ENCODE data around the gene OR4F6. TPM values are rescaled to one million over a fixed set of nuclear protein-coding genes. Genes with fewer than 3 reads are reported as not detected.

The OR4F6 gene
- polyA plus RNA-seq, 1 of the 3 experiments (the other 2 are of a cell fraction) = not detected

DNA sequence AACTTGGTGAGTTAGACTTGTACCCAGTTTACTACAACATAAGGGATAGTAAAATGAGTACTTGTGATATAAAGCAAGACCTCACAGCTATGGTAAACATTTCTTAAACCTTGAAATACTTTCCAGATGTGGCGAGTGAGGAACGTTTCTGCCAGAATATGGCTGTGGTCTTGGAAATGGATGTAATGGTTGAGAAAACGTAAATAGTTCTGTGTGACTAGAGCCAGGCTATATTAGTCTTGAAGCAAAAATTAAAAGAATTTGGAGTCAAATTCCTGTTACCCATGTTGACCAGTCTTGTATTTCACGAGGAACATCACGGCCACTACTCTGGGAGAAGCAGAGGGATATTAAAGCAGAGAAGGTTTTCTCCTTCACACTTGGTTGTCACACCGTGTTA is 23.9 kb downstream of the OR4F6 start:
- 6% methylated on average over 6 of the region's 6 CpGs for WGBS (ENCODE audit: low lambda C conversion rate)
- POLR2A ChIA-PET = no interaction called here
- H3K4me2 ChIP-seq = no peak overlapping the region
- no peak overlapping the region for H3K27ac ChIP-seq (ENCODE audit: low read depth in 2 of 2, low read length in 1 of 2)
- no peaks in the 10 kb centered on the region for H3K79me2 ChIP-seq (ENCODE audit: insufficient read depth)
- H3K36me3 ChIP-seq (replicated peaks in 1 of 2; ENCODE audit: control insufficient read depth in 1 of 2, insufficient read depth in 2 of 2, low read length in 1 of 2) = no peaks in the 10 kb centered on the region
- no peaks in the 10 kb centered on the region for H3K9me3 ChIP-seq
- H2AFZ ChIP-seq (ENCODE audit: low read depth) = no peak overlapping the region
- TF ChIP-seq CHD2 (IDR thresholded peaks at IDR 0.05; ENCODE audit: low read length, partially characterized antibody) (no peak), ELF1 (IDR thresholded peaks at IDR 0.05) (no peak), SMC3 (IDR thresholded peaks at IDR 0.05; ENCODE audit: low read depth, low read length) (no peak), RXRA (IDR thresholded peaks at IDR 0.05; ENCODE audit: borderline replicate concordance, low read depth) (no peak)
- no peaks in the 10 kb centered on the region for H3K27me3 ChIP-seq (ENCODE audit: insufficient read depth)
- no peaks in the 10 kb centered on the region for H4K20me1 ChIP-seq (ENCODE audit: insufficient read depth)
- no peaks in the 10 kb centered on the region for H3F3A ChIP-seq (replicated peaks; ENCODE audit: insufficient read depth)
- CTCF ChIA-PET = interaction anchor here (1.0 kb wide), 1 partner anchor 43 kb away, joined by 3 read pairs; no protein-coding TSS in a partner anchor
- no peak overlapping the region for H3K9ac ChIP-seq
- no peaks in the 10 kb centered on the region for H3K4me1 ChIP-seq (ENCODE audit: control insufficient read depth in 1 of 2, insufficient read depth in 2 of 2, low read depth in 1 of 2, low read length in 1 of 2)
- no peak overlapping the region for H3K4me3 ChIP-seq (ENCODE audit: low read depth in 2 of 2, low read length in 1 of 2)
- DNase-seq = no peak
- H3K9me2 ChIP-seq = no peaks in the 10 kb centered on the region

DNA sequence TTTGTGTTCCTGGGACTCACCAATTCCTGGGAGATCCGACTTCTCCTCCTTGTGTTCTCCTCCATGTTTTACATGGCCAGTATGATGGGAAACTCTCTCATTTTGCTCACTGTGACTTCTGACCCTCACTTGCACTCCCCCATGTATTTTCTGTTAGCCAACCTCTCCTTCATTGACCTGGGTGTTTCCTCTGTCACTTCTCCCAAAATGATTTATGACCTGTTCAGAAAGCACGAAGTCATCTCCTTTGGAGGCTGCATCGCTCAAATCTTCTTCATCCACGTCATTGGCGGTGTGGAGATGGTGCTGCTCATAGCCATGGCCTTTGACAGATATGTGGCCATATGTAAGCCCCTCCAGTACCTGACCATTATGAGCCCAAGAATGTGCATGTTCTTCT is 25.5 kb downstream of the OR4F6 start:
- no peak for TF ChIP-seq RAD21 (IDR thresholded peaks at IDR 0.05; ENCODE audit: low read length)
- TF ChIP-seq CHD2 (IDR thresholded peaks at IDR 0.05; ENCODE audit: low read length, partially characterized antibody) = no peak
- TF ChIP-seq YY1 (IDR thresholded peaks at IDR 0.05; ENCODE audit: low read depth) = no peak
- TF ChIP-seq, protein P1, sequence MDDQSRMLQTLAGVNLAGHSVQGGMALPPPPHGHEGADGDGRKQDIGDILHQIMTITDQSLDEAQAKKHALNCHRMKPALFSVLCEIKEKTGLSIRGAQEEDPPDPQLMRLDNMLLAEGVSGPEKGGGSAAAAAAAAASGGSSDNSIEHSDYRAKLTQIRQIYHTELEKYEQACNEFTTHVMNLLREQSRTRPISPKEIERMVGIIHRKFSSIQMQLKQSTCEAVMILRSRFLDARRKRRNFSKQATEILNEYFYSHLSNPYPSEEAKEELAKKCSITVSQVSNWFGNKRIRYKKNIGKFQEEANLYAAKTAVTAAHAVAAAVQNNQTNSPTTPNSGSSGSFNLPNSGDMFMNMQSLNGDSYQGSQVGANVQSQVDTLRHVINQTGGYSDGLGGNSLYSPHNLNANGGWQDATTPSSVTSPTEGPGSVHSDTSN (IDR thresholded peaks at IDR 0.05) = no peak
- TF ChIP-seq, protein P2, sequence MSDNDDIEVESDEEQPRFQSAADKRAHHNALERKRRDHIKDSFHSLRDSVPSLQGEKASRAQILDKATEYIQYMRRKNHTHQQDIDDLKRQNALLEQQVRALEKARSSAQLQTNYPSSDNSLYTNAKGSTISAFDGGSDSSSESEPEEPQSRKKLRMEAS (IDR thresholded peaks at IDR 0.05; ENCODE audit: low read depth) = no peak
- no peak for TF ChIP-seq TCF12 (IDR thresholded peaks at IDR 0.05)
- TF ChIP-seq, protein P3, sequence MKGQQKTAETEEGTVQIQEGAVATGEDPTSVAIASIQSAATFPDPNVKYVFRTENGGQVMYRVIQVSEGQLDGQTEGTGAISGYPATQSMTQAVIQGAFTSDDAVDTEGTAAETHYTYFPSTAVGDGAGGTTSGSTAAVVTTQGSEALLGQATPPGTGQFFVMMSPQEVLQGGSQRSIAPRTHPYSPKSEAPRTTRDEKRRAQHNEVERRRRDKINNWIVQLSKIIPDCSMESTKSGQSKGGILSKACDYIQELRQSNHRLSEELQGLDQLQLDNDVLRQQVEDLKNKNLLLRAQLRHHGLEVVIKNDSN (IDR thresholded peaks at IDR 0.05; ENCODE audit: borderline replicate concordance, low read depth) = no peak
- TF ChIP-seq EP300 (IDR thresholded peaks at IDR 0.05; ENCODE audit: borderline replicate concordance in 1 of 2, low read depth in 1 of 2, low read length in 1 of 2) = no peak
- TF ChIP-seq MXI1 (IDR thresholded peaks at IDR 0.05; ENCODE audit: low read depth, low read length) = no peak
- TF ChIP-seq ELF1 (IDR thresholded peaks at IDR 0.05) = no peak
- TF ChIP-seq, protein P4, sequence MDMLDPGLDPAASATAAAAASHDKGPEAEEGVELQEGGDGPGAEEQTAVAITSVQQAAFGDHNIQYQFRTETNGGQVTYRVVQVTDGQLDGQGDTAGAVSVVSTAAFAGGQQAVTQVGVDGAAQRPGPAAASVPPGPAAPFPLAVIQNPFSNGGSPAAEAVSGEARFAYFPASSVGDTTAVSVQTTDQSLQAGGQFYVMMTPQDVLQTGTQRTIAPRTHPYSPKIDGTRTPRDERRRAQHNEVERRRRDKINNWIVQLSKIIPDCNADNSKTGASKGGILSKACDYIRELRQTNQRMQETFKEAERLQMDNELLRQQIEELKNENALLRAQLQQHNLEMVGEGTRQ (IDR thresholded peaks at IDR 0.05; ENCODE audit: borderline replicate concordance, low read depth, low read length) = no peak
- no peak for TF ChIP-seq RCOR1 (IDR thresholded peaks at IDR 0.05; ENCODE audit: low read length)
- no peak for TF ChIP-seq FOXM1 (IDR thresholded peaks at IDR 0.05; ENCODE audit: low read depth)
- TF ChIP-seq, protein P5, sequence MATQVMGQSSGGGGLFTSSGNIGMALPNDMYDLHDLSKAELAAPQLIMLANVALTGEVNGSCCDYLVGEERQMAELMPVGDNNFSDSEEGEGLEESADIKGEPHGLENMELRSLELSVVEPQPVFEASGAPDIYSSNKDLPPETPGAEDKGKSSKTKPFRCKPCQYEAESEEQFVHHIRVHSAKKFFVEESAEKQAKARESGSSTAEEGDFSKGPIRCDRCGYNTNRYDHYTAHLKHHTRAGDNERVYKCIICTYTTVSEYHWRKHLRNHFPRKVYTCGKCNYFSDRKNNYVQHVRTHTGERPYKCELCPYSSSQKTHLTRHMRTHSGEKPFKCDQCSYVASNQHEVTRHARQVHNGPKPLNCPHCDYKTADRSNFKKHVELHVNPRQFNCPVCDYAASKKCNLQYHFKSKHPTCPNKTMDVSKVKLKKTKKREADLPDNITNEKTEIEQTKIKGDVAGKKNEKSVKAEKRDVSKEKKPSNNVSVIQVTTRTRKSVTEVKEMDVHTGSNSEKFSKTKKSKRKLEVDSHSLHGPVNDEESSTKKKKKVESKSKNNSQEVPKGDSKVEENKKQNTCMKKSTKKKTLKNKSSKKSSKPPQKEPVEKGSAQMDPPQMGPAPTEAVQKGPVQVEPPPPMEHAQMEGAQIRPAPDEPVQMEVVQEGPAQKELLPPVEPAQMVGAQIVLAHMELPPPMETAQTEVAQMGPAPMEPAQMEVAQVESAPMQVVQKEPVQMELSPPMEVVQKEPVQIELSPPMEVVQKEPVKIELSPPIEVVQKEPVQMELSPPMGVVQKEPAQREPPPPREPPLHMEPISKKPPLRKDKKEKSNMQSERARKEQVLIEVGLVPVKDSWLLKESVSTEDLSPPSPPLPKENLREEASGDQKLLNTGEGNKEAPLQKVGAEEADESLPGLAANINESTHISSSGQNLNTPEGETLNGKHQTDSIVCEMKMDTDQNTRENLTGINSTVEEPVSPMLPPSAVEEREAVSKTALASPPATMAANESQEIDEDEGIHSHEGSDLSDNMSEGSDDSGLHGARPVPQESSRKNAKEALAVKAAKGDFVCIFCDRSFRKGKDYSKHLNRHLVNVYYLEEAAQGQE (IDR thresholded peaks at IDR 0.05; ENCODE audit: low read depth, low read length) = no peak
- Histone ChIP-seq H3K9me3 (no peaks in the 10 kb centered on the region), H3K4me2 (no peak overlapping the region), H3F3A (replicated peaks; ENCODE audit: insufficient read depth) (no peaks in the 10 kb centered on the region), H3K4me3 (ENCODE audit: low read depth in 2 of 2, low read length in 1 of 2) (no peak overlapping the region), H3K9ac (no peak overlapping the region), H3K36me3 (replicated peaks in 1 of 2; ENCODE audit: control insufficient read depth in 1 of 2, insufficient read depth in 2 of 2, low read length in 1 of 2) (no peaks in the 10 kb centered on the region), H3K9me2 (no peaks in the 10 kb centered on the region), H3K79me2 (ENCODE audit: insufficient read depth) (no peaks in the 10 kb centered on the region), H2AFZ (ENCODE audit: low read depth) (no peak overlapping the region), H3K27ac (ENCODE audit: low read depth in 2 of 2, low read length in 1 of 2) (no peak overlapping the region), H4K20me1 (ENCODE audit: insufficient read depth) (no peaks in the 10 kb centered on the region), H3K4me1 (ENCODE audit: control insufficient read depth in 1 of 2, insufficient read depth in 2 of 2, low read depth in 1 of 2, low read length in 1 of 2) (no peaks in the 10 kb centered on the region), H3K27me3 (ENCODE audit: insufficient read depth) (no peaks in the 10 kb centered on the region)
- no peak for DNase-seq
- WGBS (ENCODE audit: low lambda C conversion rate) = 14% methylated on average over 5 of the region's 5 CpGs
- ChIA-PET POLR2A (no interaction called here), CTCF (no interaction called here)

All from SK-N-SH (cell line).